Measurements from ENCODE around the gene SLC29A2.
A peak's percentile ranks its signal among the peaks of the same experiment; 100 is the strongest.
"Not testable (repeated sequence)": the region's sequence is repeated elsewhere in the genome, so short reads cannot be mapped to it uniquely, and the experiment has no call there.

SLC29A2 gene

DNA sequence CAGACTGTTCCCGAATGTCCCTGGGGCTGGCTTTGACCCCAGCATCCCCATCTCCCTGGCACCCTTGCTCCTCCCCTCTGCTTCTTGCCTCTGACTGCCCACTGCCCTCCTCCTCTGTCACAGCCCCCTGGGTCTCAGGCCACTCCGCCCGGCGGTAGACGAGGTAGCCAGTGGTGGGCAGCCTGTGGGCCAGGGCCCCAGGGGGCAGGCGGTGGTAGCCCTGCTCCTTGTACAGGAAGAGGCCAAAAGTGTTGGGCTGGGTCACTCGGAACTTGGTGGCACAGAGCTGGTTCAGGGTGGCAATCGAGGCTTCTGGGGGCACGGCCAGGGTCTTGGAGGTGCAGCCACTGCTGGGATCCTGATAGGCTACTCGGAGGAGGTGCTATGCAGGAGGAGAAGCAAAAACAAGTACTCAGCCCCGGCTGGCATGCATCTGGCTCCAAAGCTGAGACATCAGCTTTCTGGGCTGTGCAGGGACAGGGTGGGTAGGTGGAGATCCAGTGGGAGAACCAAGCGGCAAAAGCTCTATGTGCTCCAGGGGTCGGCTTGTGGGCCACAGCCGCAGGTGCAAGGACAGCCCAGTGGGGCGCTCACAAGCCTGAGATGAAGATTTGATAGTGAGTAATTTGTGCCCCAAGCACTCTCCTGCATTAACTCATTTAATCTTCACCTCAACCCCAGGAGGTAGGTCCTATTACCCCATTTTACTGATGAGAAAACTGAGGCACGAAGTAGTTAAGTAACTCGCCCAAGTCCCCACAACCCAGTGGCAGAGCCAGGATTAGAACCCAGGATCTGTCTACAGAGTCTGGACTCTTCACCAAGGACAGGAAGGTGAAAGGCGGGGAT, 39.0 kb downstream of the SLC29A2 start:
- DNase-seq, result no peak

DNA sequence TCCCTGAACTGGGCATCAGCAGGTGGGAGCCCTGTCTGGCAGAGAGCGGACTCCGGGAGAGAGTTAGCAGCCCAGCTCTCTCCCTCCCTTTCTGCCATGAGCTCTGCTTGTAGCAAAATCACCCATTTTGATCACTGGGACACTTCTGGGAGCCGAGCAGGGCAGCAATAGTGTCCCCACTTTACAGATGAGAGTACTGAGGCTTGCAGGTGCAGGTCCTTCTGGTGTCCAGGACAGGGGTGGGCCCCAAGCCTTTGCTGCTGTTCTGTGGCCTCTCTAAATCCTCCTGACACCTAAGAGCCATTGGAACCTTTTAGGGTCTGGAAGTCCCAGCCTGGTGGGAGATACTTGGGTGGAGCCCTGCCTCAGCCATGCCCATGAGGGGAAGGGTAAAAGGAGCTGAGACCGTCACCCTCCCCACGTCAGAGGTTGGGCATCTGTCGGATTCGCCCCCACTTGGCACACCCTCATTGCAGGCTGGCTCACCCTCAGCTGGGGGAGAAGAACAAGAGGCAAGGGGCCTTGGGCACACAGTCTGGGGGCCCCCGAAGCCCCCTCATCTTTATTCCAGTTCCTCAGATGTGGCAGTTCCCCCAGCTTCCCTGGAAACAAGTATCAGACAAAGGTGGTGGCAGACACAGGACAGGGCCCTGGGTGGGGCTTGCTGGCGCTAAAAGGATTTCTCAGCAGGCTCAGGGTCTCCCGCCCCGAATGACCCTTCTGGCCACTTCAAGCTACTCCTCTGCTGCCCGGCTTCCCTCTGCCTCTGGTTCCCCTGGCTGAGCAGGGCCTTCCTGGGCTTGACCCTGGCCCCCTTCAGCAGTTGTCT, 39.8 kb downstream of the SLC29A2 start:
- DNase-seq, result no peak

DNA sequence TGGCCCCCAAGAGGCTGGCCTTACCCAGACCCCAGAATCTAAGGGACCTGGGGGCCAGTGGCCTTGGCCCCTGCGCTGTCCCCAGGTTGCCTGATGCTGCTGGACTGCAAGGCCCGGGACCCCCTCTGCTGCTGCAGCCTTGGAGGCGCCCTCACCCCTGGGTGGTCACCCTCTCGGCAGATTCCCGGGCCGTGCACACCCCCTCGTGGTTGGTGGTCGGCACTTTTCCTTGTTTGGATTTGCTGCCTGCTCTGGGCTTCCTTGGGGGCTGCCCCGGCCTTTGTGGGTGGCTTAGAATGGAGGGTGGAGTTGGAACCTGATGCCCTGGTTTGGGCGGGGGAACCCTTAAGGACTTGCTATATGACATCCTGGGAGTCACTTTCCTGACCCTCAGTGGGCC, 40.6 kb downstream of the SLC29A2 start:
- DNase-seq, result no peak

DNA sequence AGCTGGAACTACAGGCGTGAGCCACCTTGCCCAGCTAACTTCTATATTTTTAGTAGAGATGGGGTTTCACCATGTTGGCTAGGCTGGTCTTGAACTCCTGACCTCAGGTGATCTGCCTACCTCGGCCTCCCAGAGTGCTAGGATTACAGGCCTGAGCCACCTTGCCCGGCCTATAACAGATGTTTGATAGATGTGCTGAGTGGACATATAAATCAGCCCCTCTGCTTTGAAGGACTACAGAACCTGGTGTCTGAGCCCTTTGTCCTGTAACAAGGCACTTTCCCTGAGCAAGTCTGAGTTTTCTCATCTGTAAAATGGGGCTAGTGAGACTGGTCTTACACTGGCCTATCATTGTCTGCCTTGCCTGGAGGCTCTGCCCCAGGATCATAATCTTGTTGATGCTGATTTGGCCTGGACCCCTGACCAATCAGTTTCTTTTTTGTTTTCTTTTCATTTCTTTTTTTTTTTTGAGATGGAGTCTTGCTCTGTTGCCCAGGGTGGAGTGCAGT, 42.3 kb downstream of the SLC29A2 start:
- DNase-seq, result no peak

DNA sequence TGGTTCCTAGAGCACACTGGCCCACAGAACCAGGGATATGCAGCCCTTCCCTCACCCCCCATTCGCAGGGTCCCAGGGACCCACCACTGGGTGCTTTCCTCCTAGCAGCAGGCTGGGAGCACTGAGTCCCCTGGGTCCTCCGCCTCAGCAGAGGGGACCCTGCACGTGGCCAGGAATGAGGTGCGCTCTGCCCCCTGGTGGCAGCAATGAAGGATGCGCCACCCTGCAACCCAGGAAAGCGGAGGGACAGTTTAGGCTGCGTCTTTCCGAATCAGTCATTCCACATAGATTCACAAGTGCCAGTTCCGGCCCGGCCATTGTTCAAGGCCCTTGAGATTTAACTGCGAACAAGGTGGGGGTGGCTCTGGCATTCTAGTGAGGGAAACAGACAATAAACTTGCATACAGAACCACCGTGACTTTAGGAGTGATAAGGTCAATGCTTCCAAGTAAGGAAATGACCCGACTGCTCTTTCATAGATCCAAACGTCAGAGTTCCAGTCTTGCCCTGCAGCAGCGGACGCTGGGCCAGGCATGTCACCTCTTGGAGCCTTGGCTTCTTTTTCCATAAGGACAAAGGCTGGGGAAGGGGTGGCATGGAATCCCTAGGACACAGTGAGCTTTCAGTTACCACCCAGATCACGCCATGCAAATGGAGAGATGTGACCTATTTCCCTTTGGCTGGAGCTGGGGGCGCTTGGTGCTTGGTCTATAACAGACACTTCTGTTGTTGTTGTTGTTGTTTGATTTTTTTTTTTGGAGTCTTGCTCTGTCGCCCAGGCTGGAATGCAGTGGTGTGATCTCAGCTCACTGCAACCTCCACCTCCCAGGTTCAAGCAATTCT, 43.0 kb downstream of the SLC29A2 start:
- peak; percentile 4 for DNase-seq

- no peak for DNase-seq
Measured at GRCh38 chr11:66328031-66328301, 43.6 kb downstream of the SLC29A2 start.

- no peak for DNase-seq
Measured at GRCh38 chr11:66327171-66328030, 44.2 kb downstream of the SLC29A2 start.

GRCh38 chr11:66326261-66327111, 45.1 kb downstream of the SLC29A2 start:
- DNase-seq, result no peak

DNA sequence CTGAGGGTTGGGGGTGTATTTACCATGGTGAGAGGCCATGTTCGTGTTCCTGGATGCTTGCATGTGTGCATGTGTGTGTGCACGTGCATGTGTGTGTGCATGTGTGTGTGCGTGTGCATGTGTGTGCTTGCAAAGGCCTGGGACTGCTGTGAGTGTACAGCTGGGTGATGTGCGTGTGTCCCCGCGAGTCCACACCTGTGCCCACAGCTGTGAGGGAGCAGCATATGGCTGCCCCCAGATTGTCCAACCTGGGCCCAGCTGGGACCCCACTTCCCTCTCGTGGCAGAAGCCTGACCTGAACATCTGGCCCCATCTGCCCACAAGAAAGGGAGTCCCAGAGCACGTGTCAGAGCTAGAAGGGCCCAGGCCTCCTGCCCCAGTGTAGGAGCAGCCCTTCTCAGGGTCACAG, 46.3 kb downstream of the SLC29A2 start:
- DNase-seq, result no peak

- DNase-seq, result no peak
Measured at GRCh38 chr11:66324664-66325063, 46.9 kb downstream of the SLC29A2 start.

GRCh38 chr11:66323684-66324083, 47.9 kb downstream of the SLC29A2 start:
- DNase-seq, result no peak

GRCh38 chr11:66322732-66323427, 48.7 kb downstream of the SLC29A2 start:
- no peak for DNase-seq

DNA sequence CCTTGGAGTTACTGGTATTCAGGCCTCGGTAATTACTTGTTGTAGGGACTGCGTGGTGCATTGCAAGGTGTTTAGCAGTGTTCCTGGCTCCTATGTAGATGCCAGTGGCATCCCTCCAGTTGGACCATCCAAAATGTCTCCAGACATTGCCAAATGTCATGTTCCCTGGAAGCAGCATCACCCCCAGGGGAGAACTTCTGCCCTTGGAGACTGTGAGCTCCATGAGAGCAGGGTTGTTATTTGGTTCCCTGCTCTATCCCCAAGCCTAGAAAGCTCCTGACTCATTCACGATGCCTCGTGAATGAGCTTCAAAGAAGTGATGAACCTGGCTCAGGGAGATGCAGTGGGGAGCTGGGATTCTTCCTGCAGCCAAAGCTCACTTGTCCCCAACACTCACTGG, 50.0 kb downstream of the SLC29A2 start:
- no peak for DNase-seq

GRCh38 chr11:66320748-66321147, 50.8 kb downstream of the SLC29A2 start:
- not testable (repeated sequence) for DNase-seq

DNA sequence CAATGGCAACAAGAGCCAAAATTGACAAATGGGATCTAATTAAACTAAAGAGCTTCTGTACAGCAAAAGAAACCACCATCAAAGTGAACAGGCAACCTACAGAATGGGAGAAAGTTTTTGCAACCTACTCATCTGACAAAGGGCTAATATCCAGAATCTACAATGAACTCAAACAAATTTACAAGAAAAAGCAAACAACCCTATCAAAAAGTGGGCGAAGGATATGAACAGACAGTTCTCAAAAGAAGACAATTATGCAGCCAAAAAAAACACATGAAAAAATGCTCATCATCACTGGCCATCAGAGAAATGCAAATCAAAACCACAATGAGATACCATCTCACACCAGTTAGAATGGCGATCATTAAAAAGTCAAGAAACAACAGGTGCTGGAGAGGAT, 51.3 kb downstream of the SLC29A2 start:
- DNase-seq, result not testable (repeated sequence)

GRCh38 chr11:66318600-66318970, 53.0 kb downstream of the SLC29A2 start:
- DNase-seq, result no peak

GRCh38 chr11:66317723-66318599, 53.6 kb downstream of the SLC29A2 start:
- no peak for DNase-seq

- DNase-seq, result no peak
Measured at GRCh38 chr11:66317322-66317722, 54.2 kb downstream of the SLC29A2 start.

DNA sequence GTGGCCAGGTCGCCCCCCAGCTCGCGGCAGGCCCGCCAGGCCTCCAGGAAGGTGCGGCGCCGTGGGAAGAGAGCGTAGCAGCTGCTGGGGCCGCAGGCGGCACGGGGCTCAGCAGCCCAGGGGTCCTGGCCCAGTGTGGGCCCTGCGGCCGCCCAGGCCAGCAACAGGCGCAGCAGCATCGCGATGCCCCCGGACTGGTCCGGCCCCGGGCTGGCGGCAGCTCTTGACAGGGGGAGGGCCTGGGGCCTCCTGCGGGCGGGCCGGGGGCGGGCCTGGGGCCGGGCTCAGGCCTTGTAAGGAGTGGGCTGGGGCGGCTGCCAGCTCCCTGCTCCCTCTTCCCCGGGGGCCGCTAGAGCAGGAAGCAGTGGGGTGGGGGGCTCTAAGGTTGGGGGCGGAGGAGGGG, 54.7 kb downstream of the SLC29A2 start, which contains the start of gene CD248:
Gene CD248, minus strand, starts transcription at position 196 of the 403 bp plus-strand sequence. Its CDS starts 17 bp downstream, at position 179.
- DNase-seq, result no peak
